DOHH2 (cell line): Measurements from ENCODE around the gene TP53I11.

Experiments
- EZH2phosphoT487 ChIP-seq: fragments of 200-600 bp; sonication (generic); IDR thresholded peaks from 2 replicates; pipeline ENCODE4 v1.6.1; 2017; ENCODE audit warnings: borderline replicate concordance, mild to moderate bottlenecking, antibody characterized with exemption, low read length, moderate library complexity, mixed read lengths
- TF ChIP-seq, protein P1 (sequence below): fragments of 200-600 bp; sonication (generic); IDR thresholded peaks from one replicate; pipeline ENCODE4 v1.5.1; 2014; ENCODE audit warnings: antibody characterized with exemption, mild to moderate bottlenecking, low read depth, low read length; ENCODE audit not compliant: poor library complexity, severe bottlenecking

DNA sequence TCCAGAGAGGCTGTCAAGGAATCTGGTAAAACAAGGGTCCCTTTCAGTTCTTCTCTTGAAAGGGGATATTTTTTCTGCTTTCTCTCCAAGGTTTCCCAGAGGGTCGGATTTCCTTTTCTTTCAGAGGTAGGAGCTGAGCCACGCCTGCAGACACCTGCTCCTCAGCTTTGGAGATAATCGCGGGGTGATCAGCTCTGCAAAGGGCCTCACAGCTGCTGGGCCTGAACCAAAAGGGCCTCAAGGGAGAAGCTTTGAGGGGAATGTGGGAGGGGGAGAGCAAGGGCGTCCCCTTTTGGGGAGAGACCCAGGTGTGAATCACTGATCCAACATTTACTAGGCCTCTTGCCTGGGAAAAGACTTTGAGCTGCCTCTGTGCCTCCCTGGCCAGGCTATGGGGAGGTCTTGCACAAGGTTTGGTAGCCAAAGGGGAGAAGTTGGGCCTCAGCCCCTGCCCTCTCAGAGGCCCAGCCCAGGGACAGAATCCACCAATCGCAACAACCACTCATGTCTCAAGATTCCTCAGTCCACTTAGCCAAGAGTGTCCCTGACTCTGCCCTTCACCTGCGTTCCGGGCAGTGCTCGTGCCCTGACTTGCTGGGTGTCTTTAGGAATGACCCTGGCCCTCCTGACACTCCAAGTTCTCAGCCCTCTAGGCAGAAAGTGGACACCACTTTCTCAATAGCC lies 14.0 kb upstream of the TP53I11 start:
- TF ChIP-seq, protein P1, sequence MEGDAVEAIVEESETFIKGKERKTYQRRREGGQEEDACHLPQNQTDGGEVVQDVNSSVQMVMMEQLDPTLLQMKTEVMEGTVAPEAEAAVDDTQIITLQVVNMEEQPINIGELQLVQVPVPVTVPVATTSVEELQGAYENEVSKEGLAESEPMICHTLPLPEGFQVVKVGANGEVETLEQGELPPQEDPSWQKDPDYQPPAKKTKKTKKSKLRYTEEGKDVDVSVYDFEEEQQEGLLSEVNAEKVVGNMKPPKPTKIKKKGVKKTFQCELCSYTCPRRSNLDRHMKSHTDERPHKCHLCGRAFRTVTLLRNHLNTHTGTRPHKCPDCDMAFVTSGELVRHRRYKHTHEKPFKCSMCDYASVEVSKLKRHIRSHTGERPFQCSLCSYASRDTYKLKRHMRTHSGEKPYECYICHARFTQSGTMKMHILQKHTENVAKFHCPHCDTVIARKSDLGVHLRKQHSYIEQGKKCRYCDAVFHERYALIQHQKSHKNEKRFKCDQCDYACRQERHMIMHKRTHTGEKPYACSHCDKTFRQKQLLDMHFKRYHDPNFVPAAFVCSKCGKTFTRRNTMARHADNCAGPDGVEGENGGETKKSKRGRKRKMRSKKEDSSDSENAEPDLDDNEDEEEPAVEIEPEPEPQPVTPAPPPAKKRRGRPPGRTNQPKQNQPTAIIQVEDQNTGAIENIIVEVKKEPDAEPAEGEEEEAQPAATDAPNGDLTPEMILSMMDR: no peak
- TF ChIP-seq EZH2phosphoT487: no peak
